HG03280 (cell line): ENCODE measurements around the gene TMEM106C.

Experiments used
- ATAC-seq: cut with Tn5 transposase; IDR thresholded peaks from one replicate; pipeline ENCODE4 v1.9.1; 2021; ENCODE audit warnings: mild to moderate bottlenecking, moderate library complexity; ENCODE audit not compliant: unreplicated experiment

TMEM106C gene

DNA sequence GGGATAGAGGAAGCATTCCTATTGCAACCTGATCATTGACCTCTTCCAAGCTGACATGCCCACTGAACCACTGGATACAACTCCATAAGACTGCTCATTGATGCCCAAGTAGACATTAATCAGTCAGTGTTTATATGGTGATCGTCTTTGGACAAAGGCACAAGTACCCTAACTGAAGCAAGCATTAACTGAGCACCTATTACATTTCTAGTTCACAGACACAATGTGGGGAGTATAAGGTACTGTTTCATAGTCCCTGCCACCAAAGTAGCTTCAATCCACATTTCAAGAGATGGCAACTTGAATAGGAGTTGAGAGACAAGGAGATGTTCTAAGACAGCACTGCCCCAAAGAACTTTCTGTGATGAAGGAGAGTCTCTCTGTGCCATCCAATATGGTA is 51.7 kb downstream of the TMEM106C start:
- no peak for ATAC-seq

DNA sequence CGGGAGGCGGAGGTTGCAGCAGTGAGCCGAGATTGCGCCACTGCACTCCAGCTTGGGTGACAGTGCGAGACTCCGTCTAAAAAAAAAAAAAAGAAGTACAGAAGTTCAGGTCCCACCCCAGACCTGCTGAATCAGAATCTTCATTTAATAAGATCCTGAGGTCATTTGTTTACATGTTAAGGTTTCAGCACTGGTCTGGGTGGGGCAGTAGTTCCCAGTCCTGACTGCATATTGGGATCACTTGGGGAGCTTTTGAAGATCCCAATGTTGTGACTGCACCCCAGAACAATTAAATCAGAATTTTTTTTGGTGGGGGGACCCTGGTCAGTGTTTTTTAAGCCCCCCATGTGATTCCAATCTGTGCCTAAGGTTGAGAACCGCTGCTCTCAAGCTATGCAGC is 52.6 kb downstream of the TMEM106C start:
- no peak for ATAC-seq

DNA sequence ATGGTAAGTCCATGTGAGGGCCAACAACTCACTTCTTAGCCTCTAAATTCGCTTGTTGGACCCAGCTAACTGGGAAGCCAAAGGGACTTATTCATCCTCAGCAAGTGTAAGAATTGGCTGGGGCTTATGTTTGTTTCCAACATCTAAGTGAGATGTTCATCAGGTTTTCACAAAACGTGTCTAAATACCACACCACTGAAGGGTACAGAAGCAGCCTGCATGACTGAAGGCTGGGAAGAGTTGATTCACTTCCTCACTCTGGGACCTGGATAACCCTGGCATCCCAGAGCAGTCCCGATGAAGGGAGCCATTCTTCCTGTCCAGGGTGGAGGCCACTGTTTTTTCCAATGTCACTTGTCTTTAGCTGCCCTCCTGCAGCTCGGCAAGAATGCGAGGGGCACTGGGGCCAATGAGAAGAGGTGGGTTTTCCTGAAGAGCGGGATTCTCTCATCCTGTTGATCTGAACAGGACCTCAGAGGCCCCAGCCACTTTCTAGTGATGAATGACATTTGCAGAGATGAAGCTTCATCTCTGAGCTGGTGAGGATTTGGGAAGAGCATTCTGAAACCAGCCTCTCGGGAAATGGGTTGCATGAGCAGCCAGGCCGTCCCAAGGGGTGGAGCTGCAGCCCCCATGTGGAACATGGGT is 53.1 kb downstream of the TMEM106C start:
- no peak for ATAC-seq

DNA sequence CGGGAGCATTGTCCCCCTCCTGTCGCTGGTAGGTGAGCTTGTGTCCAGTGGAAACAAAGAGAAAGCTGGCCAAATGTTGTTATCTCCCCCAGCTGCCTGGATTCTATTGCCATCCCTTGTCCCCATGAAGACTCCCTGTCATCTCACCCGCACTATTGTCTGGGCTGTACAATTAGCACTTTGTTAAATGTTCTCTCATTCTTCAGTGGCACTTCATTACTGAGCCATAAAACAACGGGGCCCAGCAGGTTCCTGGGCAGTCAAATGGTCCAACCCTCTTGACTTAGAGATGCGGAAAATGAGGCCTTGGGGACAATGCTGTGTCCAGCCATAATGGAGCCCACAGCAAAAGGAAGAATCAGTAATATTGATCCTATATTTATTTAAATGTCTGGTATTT is 54.1 kb downstream of the TMEM106C start:
- ATAC-seq: no peak

DNA sequence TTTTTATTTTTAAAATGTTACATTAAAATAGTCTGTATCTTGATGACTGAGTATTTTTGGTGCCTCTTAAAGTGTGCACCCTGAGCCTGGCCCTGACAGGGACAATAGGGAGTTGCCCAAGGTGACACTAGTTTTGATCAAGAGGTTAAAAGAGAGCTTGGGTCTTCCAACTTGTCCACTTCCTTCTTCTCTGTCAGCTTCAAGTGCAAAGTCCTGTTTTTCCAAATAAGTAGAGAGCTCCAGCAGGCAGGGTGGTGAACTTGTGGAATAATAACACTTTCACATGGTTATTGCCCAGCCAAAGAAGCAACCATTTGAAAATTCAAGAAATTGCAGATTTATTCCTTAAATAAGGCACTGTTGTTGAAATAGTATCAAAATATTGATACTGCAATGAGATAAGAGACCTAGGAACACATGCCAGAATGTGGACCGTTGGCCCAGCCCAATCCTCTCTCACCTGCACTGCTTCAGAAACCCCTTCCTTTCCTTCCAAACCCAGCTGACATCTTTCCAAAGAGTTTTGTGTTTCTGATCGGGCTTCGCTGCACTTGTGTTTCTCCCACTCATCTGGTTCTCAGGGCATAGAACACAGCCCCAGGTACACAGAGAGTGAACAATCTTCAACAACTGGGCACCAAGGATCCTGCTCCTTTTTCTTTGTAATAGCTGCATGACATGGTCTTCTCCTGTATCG is 54.7 kb downstream of the TMEM106C start:
- ATAC-seq: no peak
